ENCODE results near the gene HARBI1. TPM values are rescaled to one million over a fixed set of nuclear protein-coding genes. Genes with fewer than 3 reads are reported as not detected.

The HARBI1 gene
- total and polyA plus RNA-seq, 10 of the 15 experiments (the other 5 are each of a cell fraction or from before 2014, with no cell fraction given): 3.6 to 8.4 (median 5.2) TPM

- peak in 1 of 2 experiments; percentile 100; a peak in 2 of 4 replicates for TF ChIP-seq EP300 (IDR thresholded peaks at IDR 0.05; ENCODE audit: borderline replicate concordance in 1 of 2, control insufficient read depth in 1 of 2, low read depth in 2 of 2, low read length in 2 of 2)
- peak; percentile 78; the same call in 1 of the 2 replicates for TF ChIP-seq NBN (IDR thresholded peaks at IDR 0.05)
- TF ChIP-seq IKZF2 (IDR thresholded peaks at IDR 0.05): peak; percentile 22 to 46; a peak in 1 of 4 replicates
- TF ChIP-seq POLR2A (IDR thresholded peaks at IDR 0.05; ENCODE audit: low read depth, low read length): peak; percentile 85
- TF ChIP-seq MEF2B (IDR thresholded peaks at IDR 0.05; ENCODE audit: partially characterized antibody, poor library complexity, severe bottlenecking): peak; percentile 10
- TF ChIP-seq CTCF (IDR thresholded peaks at IDR 0.05 in 2 of 3, conservative IDR thresholded peaks at IDR 0.05 in 1 of 3; ENCODE audit: control insufficient read depth in 2 of 3, extremely low read depth in 1 of 3, insufficient read depth in 1 of 3, low read depth in 3 of 3, low read length in 3 of 3): peak; percentile 81 to 92 (median 85)
- peak; percentile 53; the same call in 1 of the 2 replicates for TF ChIP-seq ELK1 (IDR thresholded peaks at IDR 0.05; ENCODE audit: low read depth, low read length)
- TF ChIP-seq PKNOX1 (IDR thresholded peaks at IDR 0.05): peak; percentile 23; the same call in 1 of the 2 replicates
- no peak for TF ChIP-seq IRF3 (IDR thresholded peaks at IDR 0.05)
- no peak for TF ChIP-seq RELA (IDR thresholded peaks at IDR 0.05; ENCODE audit: borderline replicate concordance, partially characterized antibody)
- TF ChIP-seq ZNF384 (IDR thresholded peaks at IDR 0.05; ENCODE audit: borderline replicate concordance, low read depth, low read length): no peak
- TF ChIP-seq SRF (IDR thresholded peaks at IDR 0.05; ENCODE audit: low read depth in 2 of 2, low read length in 2 of 2): 0 out of 4 replicates have a peak, but pooled peaks of 1 of the 2 experiments have one; percentile 33
- peak; percentile 54; the same call in 1 of the 2 replicates for TF ChIP-seq SMC3 (IDR thresholded peaks at IDR 0.05; ENCODE audit: borderline replicate concordance, low read length)
- peak in 1 of 2 experiments; percentile 35; a peak in 1 of 4 replicates for TF ChIP-seq BHLHE40 (IDR thresholded peaks at IDR 0.05; ENCODE audit: borderline replicate concordance in 1 of 2, low read depth in 2 of 2, low read length in 1 of 2)
- TF ChIP-seq RELB (IDR thresholded peaks at IDR 0.05; ENCODE audit: low read depth): peak; percentile 95
- peak; percentile 95 for TF ChIP-seq YY1 (IDR thresholded peaks at IDR 0.05; ENCODE audit: low read depth, low read length)
- no peak for TF ChIP-seq NFIC (IDR thresholded peaks at IDR 0.05; ENCODE audit: low read depth, low read length)
- TF ChIP-seq RAD21 (IDR thresholded peaks at IDR 0.05; ENCODE audit: insufficient read depth, low read depth, low read length): peak; percentile 66
- TF ChIP-seq TARDBP (IDR thresholded peaks at IDR 0.05; ENCODE audit: borderline replicate concordance): no peak
- peak; percentile 34; the same call in 1 of the 2 replicates for TF ChIP-seq RAD51 (IDR thresholded peaks at IDR 0.05)
- peak; percentile 34; the same call in 1 of the 2 replicates for TF ChIP-seq TAF1 (IDR thresholded peaks at IDR 0.05; ENCODE audit: borderline replicate concordance, low read depth, low read length)
- no peak for TF ChIP-seq ESRRA (IDR thresholded peaks at IDR 0.05; ENCODE audit: low read length)
Observed at GRCh38 chr11:46617134-46617971, at the start of gene HARBI1, which contains the start of gene ATG13 (continued).
